Fibroblast of mammary gland (primary cell): ENCODE measurements around the gene PRR23E.

Experiments
- DNase-seq: peaks from one replicate; pipeline ENCODE4 v3.0.0-alpha.2; 2010; ENCODE audit warnings: low read depth
- H3K4me3 ChIP-seq: 2 replicates; pipeline ENCODE4 v1.5.1; 2011; ENCODE audit warnings: low read depth, mild to moderate bottlenecking, low read length, moderate library complexity; ENCODE audit not compliant: control insufficient read depth
- TF ChIP-seq, protein P1 (sequence below): conservative IDR thresholded peaks from 2 replicates; pipeline ENCODE4 v1.5.1; 2011; ENCODE audit warnings: low read depth, low read length, inconsistent platforms; ENCODE audit not compliant: control insufficient read depth, insufficient read depth

The PRR23E gene

DNA sequence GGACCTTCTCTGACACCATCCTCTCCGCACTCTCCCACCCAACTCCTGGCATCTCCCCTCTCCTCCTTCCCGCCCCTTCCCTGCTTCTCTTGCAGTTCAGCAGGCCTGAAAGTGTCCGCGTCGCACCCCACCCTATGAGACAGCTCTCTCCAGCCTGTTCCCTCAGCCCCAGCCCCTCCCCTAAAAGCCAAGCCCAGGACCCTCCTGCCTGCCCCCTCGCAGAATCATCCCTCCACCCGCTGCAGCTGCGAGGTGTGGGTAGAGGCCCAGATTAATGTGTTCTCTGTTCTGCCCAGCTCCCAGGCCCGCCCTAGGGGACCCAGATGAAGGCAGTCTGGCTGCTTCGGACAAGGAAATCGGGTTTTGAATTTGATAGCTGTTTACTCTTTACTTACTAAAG is 410 bp downstream of the PRR23E start:
- H3K4me3 ChIP-seq = no peak overlapping the region
- DNase-seq = no peak
- TF ChIP-seq, protein P1, sequence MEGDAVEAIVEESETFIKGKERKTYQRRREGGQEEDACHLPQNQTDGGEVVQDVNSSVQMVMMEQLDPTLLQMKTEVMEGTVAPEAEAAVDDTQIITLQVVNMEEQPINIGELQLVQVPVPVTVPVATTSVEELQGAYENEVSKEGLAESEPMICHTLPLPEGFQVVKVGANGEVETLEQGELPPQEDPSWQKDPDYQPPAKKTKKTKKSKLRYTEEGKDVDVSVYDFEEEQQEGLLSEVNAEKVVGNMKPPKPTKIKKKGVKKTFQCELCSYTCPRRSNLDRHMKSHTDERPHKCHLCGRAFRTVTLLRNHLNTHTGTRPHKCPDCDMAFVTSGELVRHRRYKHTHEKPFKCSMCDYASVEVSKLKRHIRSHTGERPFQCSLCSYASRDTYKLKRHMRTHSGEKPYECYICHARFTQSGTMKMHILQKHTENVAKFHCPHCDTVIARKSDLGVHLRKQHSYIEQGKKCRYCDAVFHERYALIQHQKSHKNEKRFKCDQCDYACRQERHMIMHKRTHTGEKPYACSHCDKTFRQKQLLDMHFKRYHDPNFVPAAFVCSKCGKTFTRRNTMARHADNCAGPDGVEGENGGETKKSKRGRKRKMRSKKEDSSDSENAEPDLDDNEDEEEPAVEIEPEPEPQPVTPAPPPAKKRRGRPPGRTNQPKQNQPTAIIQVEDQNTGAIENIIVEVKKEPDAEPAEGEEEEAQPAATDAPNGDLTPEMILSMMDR = no peak

DNA sequence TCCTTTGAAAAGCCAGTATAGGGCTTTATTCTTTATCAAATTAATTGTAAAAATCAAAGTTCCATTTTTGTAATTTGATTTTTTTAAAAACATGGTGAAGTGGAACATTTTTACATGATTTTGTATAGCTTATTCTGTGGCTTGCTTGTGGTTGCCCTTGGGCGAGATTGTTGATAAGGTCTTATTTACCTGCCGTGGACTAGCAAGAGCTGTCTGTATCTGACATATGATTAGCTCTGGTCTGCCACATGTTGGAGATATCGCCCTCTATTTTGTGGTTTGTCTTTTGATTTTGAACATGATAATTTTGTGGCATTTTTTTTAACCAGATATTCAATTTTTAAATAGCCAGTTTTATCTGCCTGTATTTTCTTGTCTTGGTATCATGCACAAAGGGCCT is 844 bp downstream of the PRR23E start:
- DNase-seq = no peak
- no peak overlapping the region for H3K4me3 ChIP-seq
- TF ChIP-seq, protein P1 = no peak

DNA sequence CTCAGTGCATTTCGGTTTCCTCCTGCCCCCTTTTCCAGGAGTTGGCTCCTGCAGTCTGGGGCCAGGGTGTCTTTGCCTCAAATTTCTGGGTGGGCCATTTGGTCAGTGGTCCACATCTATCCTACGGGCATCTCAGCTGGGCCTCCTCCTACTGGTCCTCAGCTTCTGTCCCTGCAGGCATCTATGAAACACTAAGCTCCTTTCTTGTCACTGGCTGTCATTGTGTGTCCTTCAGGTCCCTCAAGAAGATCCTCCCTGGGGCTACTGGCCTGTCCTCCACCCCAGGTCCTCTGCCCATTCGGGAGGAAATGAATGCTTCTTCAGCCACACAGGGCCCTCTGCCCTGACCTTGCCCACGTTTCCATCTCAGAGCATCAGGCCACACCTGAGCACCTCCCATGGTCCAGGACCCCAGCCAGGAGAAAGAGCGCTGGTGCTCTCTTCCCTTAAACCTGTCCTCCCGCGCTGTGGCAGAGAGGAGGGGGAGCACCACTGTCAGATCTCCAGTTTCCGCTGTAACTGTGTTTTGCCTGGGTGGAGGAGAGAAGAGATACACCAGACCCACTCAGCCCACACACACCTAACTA is 1.8 kb downstream of the PRR23E start:
- TF ChIP-seq, protein P1 = no peak

DNA sequence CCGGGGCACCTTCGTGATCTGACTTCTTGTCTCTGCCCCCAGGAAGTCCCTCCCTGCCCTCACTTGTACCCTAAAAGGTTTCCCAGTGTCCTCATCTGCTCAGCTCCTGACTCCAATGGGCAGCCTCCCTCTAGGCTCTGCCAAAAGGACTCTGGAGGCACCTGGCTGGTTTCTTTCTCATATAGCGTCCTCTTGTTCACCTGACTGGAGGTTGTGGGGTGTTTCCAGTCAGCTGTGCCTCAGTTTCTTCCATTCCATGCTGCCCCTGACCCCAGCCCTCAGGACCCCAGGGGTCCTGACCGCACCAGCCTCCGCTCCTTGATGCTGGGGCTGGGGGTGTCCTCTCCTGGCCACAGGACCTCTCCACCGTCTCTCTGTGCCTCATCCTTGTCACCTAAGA is 2.5 kb downstream of the PRR23E start:
- TF ChIP-seq, protein P1 = no peak
- no peak overlapping the region for H3K4me3 ChIP-seq
- DNase-seq = no peak

More for the DNA sequence above, 1.8 kb downstream of the PRR23E start:
- no peak for DNase-seq
- H3K4me3 ChIP-seq = no peak overlapping the region

DNA sequence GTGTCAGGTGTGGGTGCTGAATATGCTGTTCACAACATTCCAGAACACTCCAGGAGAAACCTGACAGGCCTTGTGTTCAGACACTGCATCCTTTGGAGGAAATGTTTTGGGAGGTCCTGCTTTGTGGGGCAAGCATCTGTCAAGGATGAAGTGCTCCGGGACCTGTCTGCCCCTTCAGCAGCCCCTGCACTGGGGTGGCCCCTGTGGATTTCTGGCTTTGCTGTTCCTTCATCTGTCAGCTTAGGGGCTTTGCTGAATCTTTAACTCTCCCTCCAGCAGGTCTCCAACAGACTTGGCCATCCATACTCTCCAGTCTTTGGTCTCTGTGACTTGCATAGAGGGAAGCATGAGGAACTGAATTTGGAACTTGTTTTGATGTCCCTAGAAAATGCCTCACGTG is 3.1 kb downstream of the PRR23E start:
- TF ChIP-seq, protein P1 = no peak
- no peak for DNase-seq
- no peak overlapping the region for H3K4me3 ChIP-seq

DNA sequence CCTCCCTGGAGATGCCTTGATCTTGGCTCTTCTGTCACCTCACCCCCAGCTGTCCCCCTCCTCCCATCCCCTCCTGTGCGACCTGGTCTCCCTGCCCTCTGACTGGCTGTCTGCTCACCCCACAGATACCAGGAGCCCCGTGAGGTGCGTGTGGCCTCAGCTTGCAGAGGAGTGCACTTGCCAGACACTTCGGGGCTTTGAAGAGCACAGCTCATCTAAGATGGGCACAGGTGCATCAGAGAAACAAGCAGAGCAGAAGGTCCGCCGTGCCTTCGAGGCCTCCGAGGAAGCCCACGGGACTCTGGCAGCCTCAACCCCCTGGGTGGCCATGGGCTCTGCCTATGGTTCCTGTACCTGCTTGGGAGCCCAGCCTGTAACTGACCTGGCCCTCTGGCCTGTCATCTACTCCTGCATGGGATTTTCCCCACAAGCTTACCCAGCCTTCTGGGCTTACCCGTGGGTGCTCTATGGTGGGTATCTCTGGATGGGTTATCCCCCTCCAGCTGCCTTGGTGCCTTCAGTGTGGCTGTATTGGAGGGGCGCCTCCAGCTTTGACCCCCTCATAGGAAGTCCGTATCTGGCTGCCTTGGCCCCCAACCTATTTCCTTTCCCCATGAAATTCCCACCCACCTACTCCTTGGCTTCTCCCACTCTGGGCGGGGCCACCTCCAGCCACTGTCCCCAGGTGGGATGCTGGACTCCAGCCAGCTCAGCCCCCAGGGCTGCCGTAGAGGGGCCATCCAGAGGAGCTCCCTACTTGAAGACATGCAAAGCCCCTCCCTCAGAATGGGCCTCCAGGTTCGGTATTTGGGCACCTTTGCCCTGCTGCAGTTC is 3.8 kb downstream of the PRR23E start:
- no peak overlapping the region for H3K4me3 ChIP-seq
- TF ChIP-seq, protein P1 = no peak
- DNase-seq = no peak
